Osteocyte (in vitro differentiated cells): ENCODE data around the gene KBTBD6. TPM values are rescaled to one million over a fixed set of nuclear protein-coding genes. Genes with fewer than 3 reads are reported as not detected.

ENCODE experiments used
- DNase-seq: peaks from one replicate; pipeline ENCODE4 v3.0.0; 2021; ENCODE audit warnings: mixed read lengths; ENCODE audit not compliant: unreplicated experiment; ENCODE audit errors: extremely low spot score
- H3K27ac Mint-ChIP-seq: one replicate; pipeline ENCODE4 v1.8.0; 2021; ENCODE audit warnings: mild to moderate bottlenecking, mixed read lengths; ENCODE audit not compliant: unreplicated experiment
- H3K27me3 Mint-ChIP-seq: one replicate; pipeline ENCODE4 v1.8.0; 2021; ENCODE audit warnings: mixed read lengths; ENCODE audit not compliant: unreplicated experiment
- H3K36me3 Mint-ChIP-seq: one replicate; pipeline ENCODE4 v1.8.0; 2021; ENCODE audit warnings: mixed read lengths; ENCODE audit not compliant: unreplicated experiment
- H3K4me1 Mint-ChIP-seq: one replicate; pipeline ENCODE4 v1.8.0; 2021; ENCODE audit warnings: mixed read lengths; ENCODE audit not compliant: unreplicated experiment
- H3K4me3 Mint-ChIP-seq: one replicate; pipeline ENCODE4 v1.8.0; 2021; ENCODE audit warnings: mild to moderate bottlenecking, moderate library complexity, mixed read lengths; ENCODE audit not compliant: unreplicated experiment
- H3K9me3 Mint-ChIP-seq: one replicate; pipeline ENCODE4 v1.8.0; 2021; ENCODE audit warnings: mixed read lengths; ENCODE audit not compliant: unreplicated experiment
- total RNA-seq: library from RNA; stranded (reverse); gene quantifications from 2 replicates; pipeline ENCODE4 v1.2.1, GENCODE V29; 2021
- TF ChIP-seq, protein P1 (sequence below): fragments of 200-600 bp; sonication (generic); IDR thresholded peaks from 2 replicates; pipeline ENCODE4 v1.5.0; 2021; ENCODE audit warnings: antibody characterized with exemption, mild to moderate bottlenecking, moderate library complexity

The KBTBD6 gene
- total RNA-seq, 1 donor from 2014 or later, result 9.7 TPM

GRCh38 chr13:41122838-41123237, 9.8 kb downstream of the KBTBD6 start:
- H3K27me3 Mint-ChIP-seq, result no peaks in the 10 kb centered on the region
- H3K27ac Mint-ChIP-seq, result no peak overlapping the region
- no peak overlapping the region for H3K4me3 Mint-ChIP-seq
- H3K36me3 Mint-ChIP-seq, result peaks cover 4% of the 10 kb centered on the region
- TF ChIP-seq, protein P1, sequence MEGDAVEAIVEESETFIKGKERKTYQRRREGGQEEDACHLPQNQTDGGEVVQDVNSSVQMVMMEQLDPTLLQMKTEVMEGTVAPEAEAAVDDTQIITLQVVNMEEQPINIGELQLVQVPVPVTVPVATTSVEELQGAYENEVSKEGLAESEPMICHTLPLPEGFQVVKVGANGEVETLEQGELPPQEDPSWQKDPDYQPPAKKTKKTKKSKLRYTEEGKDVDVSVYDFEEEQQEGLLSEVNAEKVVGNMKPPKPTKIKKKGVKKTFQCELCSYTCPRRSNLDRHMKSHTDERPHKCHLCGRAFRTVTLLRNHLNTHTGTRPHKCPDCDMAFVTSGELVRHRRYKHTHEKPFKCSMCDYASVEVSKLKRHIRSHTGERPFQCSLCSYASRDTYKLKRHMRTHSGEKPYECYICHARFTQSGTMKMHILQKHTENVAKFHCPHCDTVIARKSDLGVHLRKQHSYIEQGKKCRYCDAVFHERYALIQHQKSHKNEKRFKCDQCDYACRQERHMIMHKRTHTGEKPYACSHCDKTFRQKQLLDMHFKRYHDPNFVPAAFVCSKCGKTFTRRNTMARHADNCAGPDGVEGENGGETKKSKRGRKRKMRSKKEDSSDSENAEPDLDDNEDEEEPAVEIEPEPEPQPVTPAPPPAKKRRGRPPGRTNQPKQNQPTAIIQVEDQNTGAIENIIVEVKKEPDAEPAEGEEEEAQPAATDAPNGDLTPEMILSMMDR, result no peak
- no peak for DNase-seq
- H3K4me1 Mint-ChIP-seq, result no peaks in the 10 kb centered on the region
- H3K9me3 Mint-ChIP-seq, result no peaks in the 10 kb centered on the region

DNA sequence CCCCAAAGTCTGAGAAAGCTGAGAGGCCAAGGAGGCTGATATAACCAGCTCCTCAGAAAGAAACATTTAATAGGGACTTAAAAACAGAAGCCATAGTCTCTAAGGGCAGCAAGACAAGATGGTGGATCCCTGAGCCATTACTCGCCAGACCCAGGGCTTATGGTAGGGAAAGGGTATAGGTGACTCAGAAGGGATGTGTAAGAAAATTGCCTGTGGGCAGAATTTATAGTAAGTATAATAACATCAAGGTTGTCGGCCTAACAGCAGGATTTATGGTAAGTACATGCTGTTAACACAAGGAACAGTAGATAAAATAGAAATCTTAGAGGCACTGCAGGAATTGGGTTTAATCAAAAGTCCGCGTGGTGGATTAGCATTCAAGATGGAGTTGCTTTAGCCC, 14.7 kb downstream of the KBTBD6 start:
- H3K9me3 Mint-ChIP-seq, result no peaks in the 10 kb centered on the region
- no peak for DNase-seq
- no peaks in the 10 kb centered on the region for H3K4me1 Mint-ChIP-seq
- H3K27ac Mint-ChIP-seq, result no peak overlapping the region
- TF ChIP-seq, protein P1, result no peak
- H3K36me3 Mint-ChIP-seq, result no peaks in the 10 kb centered on the region
- H3K4me3 Mint-ChIP-seq, result no peak overlapping the region
- H3K27me3 Mint-ChIP-seq, result no peaks in the 10 kb centered on the region

- Mint-ChIP-seq H3K4me3 (no peak overlapping the region), H3K27ac (no peak overlapping the region), H3K27me3 (no peaks in the 10 kb centered on the region), H3K4me1 (no peaks in the 10 kb centered on the region), H3K9me3 (no peaks in the 10 kb centered on the region), H3K36me3 (no peaks in the 10 kb centered on the region)
- TF ChIP-seq, protein P1, result no peak
- DNase-seq, result no peak
Observed at GRCh38 chr13:41111454-41111853, 21.1 kb downstream of the KBTBD6 start.

GRCh38 chr13:41107584-41108014, 25.0 kb downstream of the KBTBD6 start:
- TF ChIP-seq, protein P1, result no peak
- H3K36me3 Mint-ChIP-seq, result no peaks in the 10 kb centered on the region
- no peak overlapping the region for H3K4me3 Mint-ChIP-seq
- no peak for DNase-seq
- H3K4me1 Mint-ChIP-seq, result no peaks in the 10 kb centered on the region
- H3K27me3 Mint-ChIP-seq, result no peaks in the 10 kb centered on the region
- no peak overlapping the region for H3K27ac Mint-ChIP-seq
- no peaks in the 10 kb centered on the region for H3K9me3 Mint-ChIP-seq

DNA sequence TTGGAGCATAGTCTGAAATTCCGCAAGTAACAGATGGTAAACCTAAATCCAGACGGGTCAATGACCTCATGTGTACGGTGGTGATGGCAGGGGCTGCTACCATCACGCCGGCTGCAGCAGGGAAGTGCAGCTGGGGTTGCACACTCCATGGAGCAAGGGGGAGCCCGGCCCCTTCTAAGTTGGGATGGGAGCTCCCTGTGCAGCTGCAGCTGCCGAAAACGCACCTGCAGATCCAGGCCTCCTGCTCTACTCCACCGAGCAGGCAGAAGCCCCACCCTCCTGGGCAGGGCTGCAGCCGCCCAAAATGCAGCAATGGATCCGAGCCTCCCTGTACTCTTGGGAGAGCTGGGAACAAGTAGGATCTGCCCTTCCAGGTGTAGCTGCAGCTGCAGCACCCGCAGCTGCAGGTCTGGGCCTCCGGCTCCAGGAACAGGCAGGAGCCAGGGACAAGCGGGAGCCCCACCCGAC, 25.5 kb downstream of the KBTBD6 start:
- Mint-ChIP-seq H3K36me3 (no peaks in the 10 kb centered on the region), H3K4me3 (no peak overlapping the region), H3K4me1 (no peaks in the 10 kb centered on the region), H3K27ac (no peak overlapping the region), H3K27me3 (no peaks in the 10 kb centered on the region), H3K9me3 (no peaks in the 10 kb centered on the region)
- TF ChIP-seq, protein P1, result no peak
- DNase-seq, result no peak
